ENCODE measurements around the gene ADGRE2.
"Not testable (repeated sequence)": the region's sequence is repeated elsewhere in the genome, so short reads cannot be mapped to it uniquely, and the experiment has no call there.

Gene ADGRE2

DNA sequence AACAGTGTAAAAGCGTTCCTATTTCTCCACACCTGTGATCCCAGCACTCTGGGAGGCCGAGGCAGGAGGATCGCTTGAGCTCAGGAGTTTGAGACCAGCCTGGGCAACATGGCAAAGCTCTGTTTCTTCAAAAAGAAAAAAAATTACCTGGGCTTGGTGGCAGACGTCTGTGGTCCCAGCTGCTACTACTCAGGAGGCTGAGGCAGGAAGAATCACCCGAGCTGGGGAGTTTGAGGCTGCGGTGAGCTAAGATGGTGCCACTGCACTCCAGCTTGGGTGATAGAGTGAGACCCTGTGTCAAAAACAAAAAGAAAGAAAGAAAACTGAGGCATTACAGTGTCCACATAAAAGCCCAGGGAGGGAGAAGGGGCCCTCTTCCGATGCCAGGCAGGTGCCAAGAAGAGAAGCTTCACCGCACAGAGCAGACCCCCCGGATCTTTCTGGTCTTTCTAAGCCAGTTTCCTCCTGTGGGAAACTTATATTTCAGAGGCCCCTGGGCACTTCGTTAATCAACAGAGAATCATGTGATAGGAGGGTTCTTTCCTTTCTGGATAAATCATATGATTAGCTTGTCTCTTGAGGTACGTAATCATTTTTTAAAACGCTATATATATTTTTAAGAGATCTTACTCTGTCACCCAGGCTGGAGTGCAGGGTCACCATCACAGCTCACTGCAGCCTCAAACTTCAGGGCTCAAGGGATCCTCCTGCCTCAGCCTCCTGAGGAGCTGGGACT lies at the start of gene ADGRE2:
Gene ADGRE2, minus strand, starts transcription at position 451 of the 736 bp plus-strand sequence. CDS start 1,804 bp downstream, outside the sequence.
- DNase-seq (ENCODE audit: low read depth in 4 of 4, low spot score in 1 of 4): not testable (repeated sequence)

DNA sequence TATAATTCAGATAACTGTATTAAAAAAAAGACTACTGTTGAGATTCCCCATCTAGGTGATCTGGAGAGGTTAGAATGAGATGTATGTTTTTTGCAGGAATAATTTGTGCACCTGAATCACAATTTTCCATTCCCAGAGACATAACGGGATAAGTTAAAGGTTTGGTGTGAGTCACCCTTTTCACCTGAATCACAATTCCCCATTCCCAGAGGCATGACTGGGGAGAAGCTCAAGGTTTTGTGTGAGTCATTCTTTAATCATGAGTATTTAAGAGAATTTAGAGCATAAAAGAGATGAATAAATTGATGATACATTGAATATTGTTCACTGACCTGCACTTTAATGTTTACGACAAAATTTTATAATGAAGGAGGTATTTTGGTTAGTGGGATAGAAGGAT lies 47.6 kb upstream of the ADGRE2 start:
- DNase-seq (ENCODE audit: low read depth in 4 of 4, low spot score in 1 of 4): no peak

DNA sequence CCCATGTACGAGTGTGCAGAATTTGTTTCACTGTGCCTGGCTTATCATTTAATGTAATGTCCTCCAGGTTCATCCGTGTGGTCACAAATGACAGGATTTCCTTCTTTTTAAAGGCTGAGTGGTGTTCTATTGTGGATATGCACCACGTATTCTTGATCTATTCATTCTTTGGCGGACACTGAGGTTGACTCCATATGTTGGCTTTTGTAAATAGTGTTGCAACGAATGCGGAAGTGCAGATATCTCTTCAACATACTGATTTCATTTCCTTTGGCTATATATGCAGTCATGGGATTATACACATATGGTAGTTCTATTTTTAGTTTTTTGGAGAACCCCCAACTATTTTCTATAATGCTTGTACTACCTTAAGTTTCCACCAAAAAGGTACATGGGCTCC lies 43.6 kb upstream of the ADGRE2 start:
- no peak for DNase-seq (ENCODE audit: low read depth in 4 of 4, low spot score in 1 of 4)

DNA sequence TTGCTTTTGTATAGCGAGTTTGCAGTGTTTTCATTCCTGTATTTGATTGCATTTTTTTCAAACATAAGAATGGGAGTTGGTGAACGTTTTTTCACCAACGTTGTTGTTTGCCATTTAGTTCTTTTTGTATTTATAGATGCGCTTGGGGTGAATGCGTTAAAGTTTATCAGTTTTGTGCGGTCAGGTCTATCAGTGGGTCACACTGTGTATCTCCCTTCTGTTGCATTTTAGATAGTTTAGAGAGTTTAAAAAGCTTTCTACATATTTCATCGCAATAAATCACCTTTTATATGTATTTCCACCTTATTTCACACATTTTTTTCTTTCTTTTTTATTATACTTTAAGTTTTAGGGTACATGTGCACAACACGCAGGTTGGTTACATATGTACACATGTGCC lies 40.2 kb upstream of the ADGRE2 start:
- DNase-seq (ENCODE audit: low read depth in 4 of 4, low spot score in 1 of 4): no peak

DNA sequence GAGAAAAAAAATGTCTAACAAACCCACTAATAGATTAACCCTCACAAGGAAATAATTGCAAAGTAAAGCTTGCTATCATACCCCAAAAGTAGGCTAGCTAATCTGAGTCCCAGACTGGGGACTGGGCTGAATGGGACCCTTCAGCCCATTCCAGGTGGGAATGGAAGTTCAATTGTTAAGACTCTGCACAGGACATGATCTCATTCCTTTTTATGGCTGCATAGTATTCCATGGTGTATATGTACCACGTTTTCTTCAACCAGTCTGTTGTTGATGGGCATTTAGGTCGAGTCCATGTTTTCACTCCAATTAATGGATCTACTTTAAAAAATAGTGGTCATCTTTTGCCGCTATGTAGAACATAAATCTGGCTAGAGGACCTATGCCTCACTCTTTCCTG lies 38.7 kb upstream of the ADGRE2 start:
- no peak for DNase-seq (ENCODE audit: low read depth in 4 of 4, low spot score in 1 of 4)

DNA sequence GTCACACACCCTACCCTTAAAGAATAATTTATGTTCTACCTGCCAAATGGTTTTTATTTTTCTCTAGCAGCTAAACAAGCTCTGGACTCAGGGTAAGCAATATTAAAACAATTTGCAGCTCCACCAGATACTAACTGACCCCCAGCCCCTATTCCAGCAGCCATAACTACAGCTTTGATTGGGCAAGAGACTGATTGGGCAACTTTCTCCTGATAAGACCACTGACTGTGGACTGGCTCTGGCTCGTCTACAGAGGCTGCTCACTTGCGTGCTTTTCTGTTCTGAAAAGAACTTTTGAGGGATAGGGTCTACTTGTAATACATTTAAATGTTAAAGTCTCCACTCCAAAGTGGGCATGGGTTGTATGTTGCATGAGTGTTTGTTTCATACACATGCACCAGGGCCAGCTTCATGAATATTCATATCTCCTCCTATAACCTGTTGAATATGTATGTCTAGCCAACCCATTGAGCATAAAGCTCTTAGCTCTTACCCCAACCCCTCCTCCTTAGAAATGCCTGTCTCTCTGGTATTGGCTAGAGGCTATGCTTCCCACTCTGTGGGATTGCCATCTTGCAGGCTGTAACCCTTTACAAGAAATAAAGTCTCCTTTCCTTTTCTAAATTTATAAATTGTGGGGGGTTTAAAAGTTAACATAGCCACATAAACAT lies 36.8 kb upstream of the ADGRE2 start:
- no peak for DNase-seq (ENCODE audit: low read depth in 4 of 4, low spot score in 1 of 4)

DNA sequence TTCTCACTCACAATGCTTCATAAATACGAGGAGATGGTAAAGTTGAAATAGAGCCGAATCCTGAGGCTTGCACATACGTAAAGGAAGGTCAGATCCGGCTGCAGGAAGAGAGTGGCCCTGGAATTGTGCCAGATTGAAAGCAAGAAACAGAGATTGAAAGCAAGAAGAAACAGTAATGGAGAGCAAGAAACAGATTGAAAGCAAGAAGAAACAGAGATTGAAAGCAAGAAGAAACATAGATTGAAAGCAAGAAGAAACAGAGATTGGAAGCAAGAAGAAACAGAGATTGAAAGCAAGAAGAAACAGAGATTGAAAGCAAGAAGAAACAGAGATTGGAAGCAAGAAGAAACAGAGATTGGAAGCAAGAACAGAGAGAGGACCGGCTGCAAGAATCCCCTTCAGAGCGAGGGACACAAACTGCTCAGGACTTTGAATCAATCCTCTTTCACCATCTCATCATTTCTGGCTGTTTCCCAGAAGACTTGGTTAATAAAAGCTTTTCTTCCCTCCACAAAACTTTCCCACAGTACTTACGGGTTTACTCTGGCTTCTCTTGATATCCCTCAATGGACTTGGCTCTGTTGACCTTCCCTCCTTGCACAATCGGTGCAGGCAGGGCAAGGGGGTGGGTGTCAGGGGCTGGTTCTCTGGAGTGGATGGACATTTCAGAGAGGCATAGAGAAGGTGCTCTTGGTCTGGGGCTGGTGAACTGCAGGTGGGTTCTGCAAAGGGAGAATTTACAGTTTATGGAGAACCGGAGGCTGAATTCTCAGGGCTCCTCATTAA lies 31.1 kb upstream of the ADGRE2 start:
- DNase-seq (ENCODE audit: low read depth in 4 of 4, low spot score in 1 of 4): no peak

DNA sequence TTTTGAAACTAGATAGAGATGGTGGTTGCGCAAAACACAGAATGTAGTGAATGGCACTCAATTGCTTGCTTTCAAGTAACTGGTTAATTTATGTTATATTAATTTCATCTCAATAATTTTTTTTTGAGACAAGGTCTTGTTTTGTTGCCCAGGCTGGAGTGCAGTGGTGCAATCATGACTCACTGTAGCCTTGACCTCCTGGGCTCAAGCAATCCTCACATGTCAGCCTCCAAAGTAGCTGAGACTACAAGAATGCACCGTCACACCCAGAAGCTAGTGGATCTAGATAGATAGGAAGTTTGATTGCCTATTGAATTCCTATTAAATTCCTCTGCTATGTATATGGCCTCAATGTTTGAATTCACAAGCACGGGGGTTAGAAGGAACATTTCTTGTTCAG lies 26.4 kb upstream of the ADGRE2 start:
- no peak for DNase-seq (ENCODE audit: low read depth in 4 of 4, low spot score in 1 of 4)

DNA sequence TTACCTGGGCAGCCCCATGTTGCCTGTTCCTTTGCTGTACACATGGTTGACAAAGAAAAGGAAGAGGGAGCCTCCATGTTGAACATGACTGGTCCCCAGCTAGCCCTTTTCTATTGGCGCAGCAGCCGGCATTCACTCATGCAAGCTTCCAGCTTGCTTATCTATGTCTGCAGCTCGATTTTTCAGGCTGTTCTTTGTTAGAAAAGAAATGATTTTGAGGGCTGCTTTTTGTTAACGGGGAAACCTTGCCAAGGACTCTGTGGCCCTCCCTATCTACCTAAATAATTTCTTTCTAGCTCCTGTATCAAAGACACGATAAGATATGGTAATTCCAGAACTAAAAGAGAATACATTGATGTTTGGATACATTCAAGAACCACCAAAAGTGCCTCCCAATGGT lies 20.4 kb upstream of the ADGRE2 start:
- DNase-seq (ENCODE audit: low read depth in 4 of 4, low spot score in 1 of 4): no peak

DNA sequence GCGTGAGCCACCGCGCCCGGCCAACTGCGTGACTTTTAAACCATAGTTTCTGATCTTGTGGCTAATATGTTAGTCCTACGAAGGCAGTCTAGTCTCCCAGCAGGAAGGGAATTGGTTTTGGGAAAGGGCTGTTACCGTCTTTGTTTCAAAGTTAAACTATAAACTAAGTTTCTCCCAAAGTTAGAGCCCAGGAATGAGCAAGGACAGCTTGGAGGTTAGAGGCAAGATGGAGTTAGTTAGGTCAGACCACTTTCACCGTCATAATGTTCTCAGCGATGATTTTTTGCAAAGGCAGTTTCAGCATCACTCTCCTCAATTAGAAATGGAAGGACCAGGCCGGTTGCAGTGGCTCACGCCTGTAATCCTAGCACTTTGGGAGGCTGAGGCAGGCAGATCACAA lies 17.7 kb upstream of the ADGRE2 start:
- no peak for DNase-seq (ENCODE audit: low read depth in 4 of 4, low spot score in 1 of 4)

DNA sequence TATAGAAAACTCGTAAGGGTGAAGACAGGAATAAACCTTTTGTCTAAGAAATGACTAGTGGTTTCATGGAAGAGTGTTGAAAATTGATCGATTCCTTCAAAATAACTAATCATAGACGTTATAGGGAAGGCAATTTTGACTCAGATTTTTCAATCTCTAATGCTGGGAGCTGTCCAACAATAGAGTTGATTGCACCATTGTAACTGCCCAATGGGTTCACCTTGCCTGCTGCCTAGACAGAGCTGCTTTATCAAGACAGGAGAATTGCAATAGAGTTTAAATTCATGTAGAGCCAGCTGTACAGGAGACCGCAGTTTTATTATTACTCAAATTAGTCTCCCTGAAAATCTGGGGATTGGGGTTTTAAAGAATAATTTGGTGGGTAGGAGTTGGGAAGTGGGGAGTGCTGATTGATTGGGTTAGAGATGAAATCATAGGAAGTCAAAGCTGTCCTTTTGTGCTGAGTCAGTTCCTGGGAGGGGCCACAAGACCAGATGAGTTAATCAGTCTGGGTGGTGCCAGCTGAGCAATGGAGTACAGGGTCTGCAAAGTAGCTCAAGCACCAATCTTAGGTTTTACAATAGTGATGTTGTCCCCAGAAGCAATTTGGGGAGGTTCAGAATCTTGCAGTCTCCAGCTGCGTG lies 16.8 kb upstream of the ADGRE2 start:
- no peak for DNase-seq (ENCODE audit: low read depth in 4 of 4, low spot score in 1 of 4)

DNA sequence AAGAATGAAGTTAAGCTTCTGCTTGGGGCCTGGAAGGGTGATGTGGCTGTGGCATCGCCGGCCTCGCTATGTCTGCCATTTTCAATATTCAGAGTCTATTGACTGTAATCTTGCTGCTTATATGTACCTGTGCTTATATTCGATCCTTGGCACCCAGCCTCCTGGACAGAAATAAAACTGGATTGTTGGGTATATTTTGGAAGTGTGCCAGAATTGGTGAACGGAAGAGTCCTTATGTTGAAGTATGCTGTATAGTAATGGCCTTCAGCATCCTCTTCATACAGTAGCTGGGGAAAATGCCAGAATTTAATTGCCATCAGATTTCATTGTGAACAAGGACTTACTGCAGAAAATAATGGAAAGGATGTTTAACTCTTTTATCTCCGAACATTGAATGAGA lies 13.9 kb upstream of the ADGRE2 start:
- DNase-seq (ENCODE audit: low read depth in 4 of 4, low spot score in 1 of 4): not testable (repeated sequence)

DNA sequence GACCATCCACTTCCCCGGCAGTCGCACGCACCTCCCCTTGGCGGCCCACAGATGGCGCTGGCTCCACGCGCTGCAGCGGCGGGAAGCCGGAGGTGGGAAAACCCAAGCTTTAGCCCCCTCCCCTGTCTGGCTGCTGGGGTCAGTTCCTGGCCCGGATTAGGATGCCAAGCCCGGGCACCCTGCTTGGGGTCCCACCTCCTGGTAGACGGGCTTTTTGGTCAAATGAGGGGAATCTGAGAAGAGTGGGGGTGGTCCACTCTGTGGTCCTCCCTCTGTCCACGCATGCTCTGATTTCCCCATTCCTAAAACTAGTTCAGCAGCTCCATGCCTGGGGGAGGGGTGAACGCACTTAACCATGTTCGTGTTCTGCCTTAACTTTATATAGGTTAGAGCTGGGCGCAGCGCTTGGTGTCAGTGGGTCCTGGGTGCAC lies 8.1 kb upstream of the ADGRE2 start:
- peak in 2 of 4 experiments; percentile 9 to 15 for DNase-seq (ENCODE audit: low read depth in 4 of 4, low spot score in 1 of 4)

DNA sequence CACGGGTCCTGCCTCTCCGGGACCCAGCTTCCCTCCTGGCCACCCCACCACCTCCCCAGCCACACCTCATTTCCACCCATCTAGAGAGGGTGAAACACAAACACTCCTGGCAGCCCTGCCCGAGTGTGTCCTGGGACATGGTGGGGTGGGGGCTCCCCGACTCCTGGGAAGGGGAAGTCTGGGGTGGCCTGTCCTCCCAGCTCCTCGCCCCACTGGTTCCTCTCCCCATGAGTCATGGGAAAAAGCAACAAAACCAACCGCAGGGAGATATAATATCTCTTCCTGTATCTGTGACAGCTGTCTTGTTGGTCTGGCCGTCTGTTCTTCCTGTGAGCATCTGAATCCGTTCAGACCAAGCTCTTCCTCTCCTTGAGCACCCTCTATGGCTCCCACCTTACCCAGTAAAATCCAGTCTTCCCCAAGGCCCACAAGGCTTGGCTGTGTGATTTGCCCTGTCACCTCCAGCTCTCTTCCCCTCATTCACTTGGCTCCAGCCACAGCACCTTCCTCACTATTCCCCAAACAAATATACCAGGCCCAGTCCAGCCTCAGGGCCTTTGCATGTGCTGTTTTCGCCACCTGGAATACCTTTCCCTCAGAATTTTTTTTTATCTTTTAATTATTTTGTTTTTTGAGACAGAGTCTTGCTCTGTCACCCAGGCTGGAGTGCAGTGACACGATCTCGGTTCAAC lies 6.9 kb upstream of the ADGRE2 start:
- not testable (repeated sequence) for DNase-seq (ENCODE audit: low read depth in 4 of 4, low spot score in 1 of 4)

DNA sequence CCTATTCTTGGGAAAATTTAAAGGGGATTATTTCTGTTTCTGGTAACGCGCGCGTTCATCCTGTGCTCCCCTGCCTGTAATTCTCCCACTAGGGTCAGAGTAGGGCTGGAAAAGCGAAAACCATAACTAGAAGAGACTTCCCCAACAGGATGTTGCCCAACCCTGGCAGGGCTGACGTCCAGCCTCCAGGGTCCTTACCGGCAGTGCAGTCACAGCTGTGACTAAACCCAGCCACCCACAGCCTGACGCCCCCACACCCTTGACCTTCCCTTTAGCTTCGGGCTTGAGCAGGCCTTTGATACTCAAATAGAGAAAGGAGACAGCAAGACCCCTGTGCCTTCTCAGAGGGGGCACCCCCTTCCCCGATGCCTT lies 6.4 kb upstream of the ADGRE2 start:
- not testable (repeated sequence) for DNase-seq (ENCODE audit: low read depth in 4 of 4, low spot score in 1 of 4)

DNA sequence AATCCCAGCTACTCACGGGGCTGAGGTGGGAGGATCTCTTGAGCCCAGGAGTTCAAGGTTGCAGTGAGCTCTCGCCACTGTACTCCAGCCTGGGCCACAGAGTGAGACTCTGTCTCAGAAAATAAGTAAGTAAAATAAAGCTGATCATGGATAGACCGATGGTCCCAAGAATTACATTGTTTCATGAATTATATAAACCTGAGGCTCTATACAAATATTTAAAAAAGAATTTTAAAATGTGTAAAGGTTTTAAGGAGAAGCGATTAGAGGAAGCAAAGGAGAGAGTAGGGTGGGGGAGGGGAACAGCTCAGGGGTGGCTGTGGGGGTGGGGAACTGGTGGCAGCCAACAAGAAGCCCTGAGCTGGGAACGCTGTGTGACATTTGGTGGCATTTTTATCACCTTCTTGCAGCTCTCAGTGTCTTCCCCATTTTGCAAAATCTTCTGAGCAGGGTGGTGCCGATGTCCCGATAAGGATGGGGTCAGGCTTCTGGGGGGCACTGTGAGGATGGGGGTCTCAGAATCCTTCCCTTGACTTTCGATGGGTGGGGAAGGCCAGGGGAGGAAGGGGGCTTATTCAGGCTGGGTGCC lies 5.1 kb upstream of the ADGRE2 start:
- not testable (repeated sequence) for DNase-seq (ENCODE audit: low read depth in 4 of 4, low spot score in 1 of 4)

DNA sequence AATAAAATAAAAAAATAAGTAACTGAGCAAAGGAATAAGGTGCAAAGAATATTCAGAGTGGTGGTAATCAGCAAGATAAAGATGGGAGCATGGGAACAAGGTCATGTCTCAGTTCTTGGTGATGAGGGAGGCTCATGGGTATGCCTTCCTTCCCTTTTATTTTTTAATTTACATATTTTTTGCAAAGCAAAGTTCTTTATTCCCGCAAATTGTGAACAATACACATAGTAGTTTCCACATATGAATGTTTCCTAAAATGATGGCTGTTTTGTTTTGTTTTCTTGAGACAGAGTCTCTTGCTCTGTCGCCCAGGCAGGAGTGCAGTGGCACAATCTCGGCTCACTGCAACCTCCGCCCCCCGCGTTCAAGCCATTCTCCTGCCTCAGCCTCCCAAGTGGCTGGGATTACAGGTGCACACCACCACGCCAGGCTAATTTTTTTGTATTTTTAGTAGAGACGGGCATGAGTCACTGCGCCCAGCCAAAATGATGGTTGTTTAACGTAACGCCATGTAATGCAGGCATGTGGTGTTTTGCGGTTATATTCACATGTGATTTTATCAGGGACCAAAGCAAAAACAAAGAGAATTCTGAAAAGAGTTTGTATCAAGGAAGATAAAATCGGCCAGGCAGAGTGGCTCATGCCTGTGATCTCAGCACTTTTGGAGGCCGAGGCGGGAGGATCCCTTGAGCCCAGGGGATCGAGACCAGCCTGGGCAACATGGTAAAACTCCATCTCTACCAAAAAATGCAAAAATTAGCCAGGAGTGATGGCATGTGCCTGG lies 4.5 kb upstream of the ADGRE2 start:
- DNase-seq (ENCODE audit: low read depth in 4 of 4, low spot score in 1 of 4): no peak

DNA sequence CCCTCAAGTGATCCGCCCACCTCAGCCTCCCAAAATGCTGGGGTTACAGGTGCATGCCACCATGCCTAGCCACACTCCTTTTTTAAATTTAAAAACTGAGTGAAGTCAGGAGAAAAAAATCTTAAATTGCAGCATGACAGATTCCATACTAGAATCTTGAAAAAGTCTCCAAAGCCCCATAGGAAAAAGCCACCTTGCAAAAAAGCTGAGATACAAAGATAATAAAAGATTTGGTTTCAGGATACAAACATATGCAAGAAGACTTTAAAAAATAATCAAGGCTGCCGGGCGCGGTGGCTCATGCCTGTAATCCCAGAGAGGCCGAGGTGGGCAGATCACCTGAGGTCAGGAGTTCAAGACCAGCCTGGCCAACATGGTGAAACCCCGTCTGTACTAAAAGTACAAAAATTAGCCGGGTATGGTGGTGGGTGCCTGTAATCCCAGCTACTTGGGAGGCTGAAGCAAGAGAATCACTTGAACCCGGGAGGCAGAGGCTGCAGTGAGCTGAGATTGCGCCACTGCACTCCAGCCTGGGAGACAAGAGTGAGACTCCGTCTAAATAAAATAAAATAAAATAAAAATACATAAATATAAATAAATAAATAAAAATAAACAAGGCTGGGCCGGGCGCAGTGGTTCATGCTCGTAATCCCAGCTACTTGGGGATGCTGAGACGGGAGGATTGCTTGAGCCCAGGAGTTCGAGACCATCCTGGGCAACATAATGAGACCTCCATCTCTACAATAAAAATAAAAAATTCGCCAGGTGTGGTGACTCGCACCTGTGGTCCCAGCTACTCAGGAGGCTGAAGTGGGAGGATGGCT lies 3.6 kb upstream of the ADGRE2 start:
- DNase-seq (ENCODE audit: low read depth in 4 of 4, low spot score in 1 of 4): not testable (repeated sequence)

All from stimulated activated CD4-positive, alpha-beta T cell treated with anti-CD3 and anti-CD28 coated beads, Interleukin-1b, Interleukin-23, amount 100 ng/mL, for 24 hours (primary cell).